Measurements from ENCODE around the gene MYBPH.
A peak's percentile ranks its signal among the peaks of the same experiment; 100 is the strongest.

Gene MYBPH

GRCh38 chr1:203175237-203175826 lies at the start of gene MYBPH:
Gene MYBPH, minus strand, starts transcription at chr1:203175826. Its CDS starts 71 bp downstream, at chr1:203175755.
- no peak for DNase-seq (ENCODE audit: low read depth in 2 of 2)

GRCh38 chr1:203225071-203225470 lies 49.4 kb upstream of the MYBPH start:
- DNase-seq (ENCODE audit: low read depth in 2 of 2): no peak

- no peak for DNase-seq (ENCODE audit: low read depth in 2 of 2)
Measured at GRCh38 chr1:203223012-203223775, 47.6 kb upstream of the MYBPH start.

GRCh38 chr1:203219934-203220333 lies 44.3 kb upstream of the MYBPH start:
- no peak for DNase-seq (ENCODE audit: low read depth in 2 of 2)

- no peak for DNase-seq (ENCODE audit: low read depth in 2 of 2)
Measured at GRCh38 chr1:203219171-203219570, 43.5 kb upstream of the MYBPH start.

- DNase-seq (ENCODE audit: low read depth in 2 of 2): no peak
Measured at GRCh38 chr1:203217668-203218067, 42.0 kb upstream of the MYBPH start.

GRCh38 chr1:203217139-203217655 lies 41.6 kb upstream of the MYBPH start:
- no peak for DNase-seq (ENCODE audit: low read depth in 2 of 2)

- DNase-seq (ENCODE audit: low read depth in 2 of 2): peak; percentile 10 to 21
Measured at GRCh38 chr1:203216274-203217138, 40.9 kb upstream of the MYBPH start.

GRCh38 chr1:203215573-203215972 lies 39.9 kb upstream of the MYBPH start:
- DNase-seq (ENCODE audit: low read depth in 2 of 2): no peak

- no peak for DNase-seq (ENCODE audit: low read depth in 2 of 2)
Measured at GRCh38 chr1:203214871-203215270, 39.2 kb upstream of the MYBPH start.

- no peak for DNase-seq (ENCODE audit: low read depth in 2 of 2)
Measured at GRCh38 chr1:203213126-203213525, 37.5 kb upstream of the MYBPH start.

GRCh38 chr1:203211812-203212211 lies 36.2 kb upstream of the MYBPH start:
- no peak for DNase-seq (ENCODE audit: low read depth in 2 of 2)

- no peak for DNase-seq (ENCODE audit: low read depth in 2 of 2)
Measured at GRCh38 chr1:203210988-203211387, 35.4 kb upstream of the MYBPH start.

- no peak for DNase-seq (ENCODE audit: low read depth in 2 of 2)
Measured at GRCh38 chr1:203210350-203210749, 34.7 kb upstream of the MYBPH start.

GRCh38 chr1:203208181-203208580 lies 32.6 kb upstream of the MYBPH start:
- DNase-seq (ENCODE audit: low read depth in 2 of 2): no peak

GRCh38 chr1:203207751-203208150 lies 32.1 kb upstream of the MYBPH start:
- DNase-seq (ENCODE audit: low read depth in 2 of 2): no peak

- no peak for DNase-seq (ENCODE audit: low read depth in 2 of 2)
Measured at GRCh38 chr1:203206129-203206687, 30.6 kb upstream of the MYBPH start.

- DNase-seq (ENCODE audit: low read depth in 2 of 2): no peak
Measured at GRCh38 chr1:203204756-203205155, 29.1 kb upstream of the MYBPH start.

GRCh38 chr1:203202431-203203245 lies 27.0 kb upstream of the MYBPH start:
- DNase-seq (ENCODE audit: low read depth in 2 of 2): no peak

GRCh38 chr1:203201516-203202205 lies 26.0 kb upstream of the MYBPH start:
- no peak for DNase-seq (ENCODE audit: low read depth in 2 of 2)

All from stimulated activated CD8-positive, alpha-beta memory T cell treated with anti-CD3 and anti-CD28 coated beads, Interleukin-7, amount 100 ng/mL, for 1 hour (primary cell).